Smooth muscle cell (in vitro differentiated cells): Measurements from ENCODE around the gene IMMP2L. TPM values are rescaled to one million over a fixed set of nuclear protein-coding genes. Genes with fewer than 3 reads are reported as not detected.

Source experiments
- DNase-seq: peaks from one replicate; lab custom pipeline; 2025; ENCODE audit not compliant: unreplicated experiment; lab: John Stamatoyannopoulos, UW
- H2AFZ ChIP-seq: fragments of 200-600 bp; sonication (generic); 2 replicates; pipeline ENCODE4 v1.6.0; 2016; ENCODE audit warnings: antibody characterized with exemption, low read depth, mild to moderate bottlenecking
- H3F3A ChIP-seq: fragments of 200-600 bp; sonication (generic); 2 replicates; pipeline ENCODE4 v1.6.0; 2017; ENCODE audit warnings: antibody characterized with exemption, low read depth
- H3K27ac ChIP-seq: fragments of 200-600 bp; sonication (generic); 2 replicates; pipeline ENCODE4 v1.5.1; 2016; ENCODE audit warnings: low read depth, mild to moderate bottlenecking
- H3K27me3 ChIP-seq: fragments of 200-600 bp; sonication (generic); 2 replicates; pipeline ENCODE4 v1.6.1; 2016; ENCODE audit warnings: low read depth, mild to moderate bottlenecking
- H3K36me3 ChIP-seq: fragments of 200-600 bp; sonication (generic); 2 replicates; pipeline ENCODE4 v1.5.1; 2016; ENCODE audit warnings: low read depth
- H3K4me1 ChIP-seq: fragments of 200-600 bp; sonication (generic); 2 replicates; pipeline ENCODE4 v1.5.1; 2016; ENCODE audit warnings: low read depth
- H3K4me2 ChIP-seq: fragments of 200-600 bp; sonication (generic); 2 replicates; pipeline ENCODE4 v1.6.0; 2016; ENCODE audit warnings: mild to moderate bottlenecking
- H3K4me3 ChIP-seq: fragments of 200-600 bp; sonication (generic); 2 replicates; pipeline ENCODE4 v1.5.1; 2016; ENCODE audit warnings: mild to moderate bottlenecking
- H3K79me2 ChIP-seq: fragments of 200-600 bp; sonication (generic); 2 replicates; pipeline ENCODE4 v1.6.0; 2016; ENCODE audit warnings: low read depth, mild to moderate bottlenecking
- H3K9ac ChIP-seq: fragments of 200-600 bp; sonication (generic); 2 replicates; pipeline ENCODE4 v1.6.0; 2016; ENCODE audit warnings: low read depth
- H3K9me3 ChIP-seq: fragments of 200-600 bp; sonication (generic); replicated peaks from 2 replicates; pipeline ENCODE4 v1.5.1; 2016; ENCODE audit warnings: low read depth
- H4K20me1 ChIP-seq: fragments of 200-600 bp; sonication (generic); 2 replicates; pipeline ENCODE4 v1.6.0; 2016; ENCODE audit warnings: low read depth
- WGBS: methylation state at CpG from one replicate; pipeline ENCODE4 v1.1.7; 2016; ENCODE audit warnings: low lambda C conversion rate; 5-methylcytosine and 5-hydroxymethylcytosine counted together
- polyA plus RNA-seq: library from polyadenylated mRNA; unstranded; fragments of >200 nt; fragmentation: Nextera tagmentation; extraction: Ambion mirVana; gene quantifications from 2 replicates; pipeline ENCODE4 v1.2.1, GENCODE V29; 2016
- total RNA-seq: library from RNA; depleted of rRNA; stranded (reverse); fragments of >200 nt; gene quantifications from 2 replicates; pipeline ENCODE4 v1.2.3, GENCODE V29; 2014
- TF ChIP-seq, protein P1 (sequence below): fragments of 200-600 bp; sonication (generic); IDR thresholded peaks from 2 replicates; pipeline ENCODE4 v1.5.1; 2017; ENCODE audit warnings: borderline replicate concordance, mild to moderate bottlenecking, antibody characterized with exemption; ENCODE audit not compliant: insufficient read depth, poor library complexity, severe bottlenecking

IMMP2L gene
- total and polyA plus RNA-seq, 2 experiments from 2014 or later, result 10.9 to 11.1 TPM

DNA sequence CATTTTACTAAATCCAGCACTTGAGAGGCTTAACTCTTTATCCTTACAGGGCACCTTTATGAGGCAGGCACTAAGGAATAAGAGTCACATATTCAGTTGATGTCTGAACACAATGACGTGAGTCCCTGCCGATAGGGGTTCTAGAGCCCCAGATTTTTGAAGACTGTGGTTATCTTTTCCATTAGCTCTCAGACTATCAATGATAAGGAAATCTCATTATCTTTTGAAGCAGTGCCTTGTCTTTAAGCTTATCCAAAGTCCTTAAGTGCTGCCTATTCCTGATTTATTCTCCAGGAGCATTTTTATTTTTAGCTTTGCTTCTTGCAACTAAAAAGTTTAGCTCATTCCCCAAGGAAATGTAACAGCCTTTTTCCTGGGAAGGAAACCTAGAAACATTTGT lies 915.5 kb downstream of the IMMP2L start:
- Histone ChIP-seq H2AFZ (peak overlapping the region; percentile 19), H3K4me2 (no peak overlapping the region), H3F3A (no peaks in the 10 kb centered on the region), H3K27ac (no peak overlapping the region), H3K4me1 (peaks cover 7% of the 10 kb centered on the region), H3K36me3 (no peaks in the 10 kb centered on the region), H3K27me3 (no peaks in the 10 kb centered on the region), H3K9me3 (no peaks in the 10 kb centered on the region), H4K20me1 (no peaks in the 10 kb centered on the region), H3K9ac (no peak overlapping the region), H3K4me3 (no peak overlapping the region), H3K79me2 (no peaks in the 10 kb centered on the region)
- WGBS, result 28% methylated on average over 2 of the region's 2 CpGs
- no peak for DNase-seq
- TF ChIP-seq, protein P1, sequence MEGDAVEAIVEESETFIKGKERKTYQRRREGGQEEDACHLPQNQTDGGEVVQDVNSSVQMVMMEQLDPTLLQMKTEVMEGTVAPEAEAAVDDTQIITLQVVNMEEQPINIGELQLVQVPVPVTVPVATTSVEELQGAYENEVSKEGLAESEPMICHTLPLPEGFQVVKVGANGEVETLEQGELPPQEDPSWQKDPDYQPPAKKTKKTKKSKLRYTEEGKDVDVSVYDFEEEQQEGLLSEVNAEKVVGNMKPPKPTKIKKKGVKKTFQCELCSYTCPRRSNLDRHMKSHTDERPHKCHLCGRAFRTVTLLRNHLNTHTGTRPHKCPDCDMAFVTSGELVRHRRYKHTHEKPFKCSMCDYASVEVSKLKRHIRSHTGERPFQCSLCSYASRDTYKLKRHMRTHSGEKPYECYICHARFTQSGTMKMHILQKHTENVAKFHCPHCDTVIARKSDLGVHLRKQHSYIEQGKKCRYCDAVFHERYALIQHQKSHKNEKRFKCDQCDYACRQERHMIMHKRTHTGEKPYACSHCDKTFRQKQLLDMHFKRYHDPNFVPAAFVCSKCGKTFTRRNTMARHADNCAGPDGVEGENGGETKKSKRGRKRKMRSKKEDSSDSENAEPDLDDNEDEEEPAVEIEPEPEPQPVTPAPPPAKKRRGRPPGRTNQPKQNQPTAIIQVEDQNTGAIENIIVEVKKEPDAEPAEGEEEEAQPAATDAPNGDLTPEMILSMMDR, result no peak

- H3K4me2 ChIP-seq, result no peak overlapping the region
- no peaks in the 10 kb centered on the region for H4K20me1 ChIP-seq
- 57% methylated on average over 2 of the region's 2 CpGs for WGBS
- H3K79me2 ChIP-seq, result no peaks in the 10 kb centered on the region
- H3K36me3 ChIP-seq, result no peaks in the 10 kb centered on the region
- no peak for DNase-seq
- no peak overlapping the region for H3K27ac ChIP-seq
- H3K27me3 ChIP-seq, result no peaks in the 10 kb centered on the region
- H2AFZ ChIP-seq, result no peak overlapping the region
- H3K4me3 ChIP-seq, result no peak overlapping the region
- no peaks in the 10 kb centered on the region for H3F3A ChIP-seq
- no peak overlapping the region for H3K9ac ChIP-seq
- no peaks in the 10 kb centered on the region for H3K9me3 ChIP-seq
- H3K4me1 ChIP-seq, result peaks cover 7% of the 10 kb centered on the region
- TF ChIP-seq, protein P1, result no peak
Measured at GRCh38 chr7:110645616-110646015, 916.7 kb downstream of the IMMP2L start.

DNA sequence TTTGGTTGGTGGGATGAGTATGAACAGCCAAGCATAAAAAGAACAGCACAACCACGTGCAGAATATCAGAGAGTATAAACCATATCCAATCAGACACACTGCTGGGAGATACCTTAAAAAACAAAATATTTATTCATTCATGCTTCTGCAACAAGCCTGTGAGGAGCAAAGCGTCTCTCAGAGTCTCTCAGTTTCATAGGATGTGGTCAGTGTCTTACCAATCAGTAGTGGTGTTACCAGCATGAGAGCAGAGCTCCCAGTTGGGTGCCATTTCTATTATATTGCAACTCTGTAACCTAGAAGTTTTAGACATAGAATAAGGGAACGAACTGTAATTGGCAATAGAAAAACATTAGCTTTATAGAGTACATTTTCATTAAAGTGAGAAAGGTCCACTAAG lies 917.2 kb downstream of the IMMP2L start:
- Histone ChIP-seq H3K4me3 (no peak overlapping the region), H3K9ac (no peak overlapping the region), H3K79me2 (no peaks in the 10 kb centered on the region), H3K4me1 (peaks cover 3% of the 10 kb centered on the region), H2AFZ (no peak overlapping the region), H3K9me3 (no peaks in the 10 kb centered on the region), H3K27me3 (no peaks in the 10 kb centered on the region), H3K36me3 (no peaks in the 10 kb centered on the region), H4K20me1 (no peaks in the 10 kb centered on the region), H3F3A (no peaks in the 10 kb centered on the region), H3K27ac (no peak overlapping the region), H3K4me2 (no peak overlapping the region)
- no peak for DNase-seq
- 86% methylated on average over 3 of the region's 3 CpGs for WGBS
- TF ChIP-seq, protein P1, result no peak

- H3K27me3 ChIP-seq, result no peaks in the 10 kb centered on the region
- TF ChIP-seq, protein P1, result no peak
- H3K4me3 ChIP-seq, result no peak overlapping the region
- WGBS, result 86% methylated on average over 5 of the region's 5 CpGs
- H3F3A ChIP-seq, result no peaks in the 10 kb centered on the region
- no peak overlapping the region for H3K27ac ChIP-seq
- no peak for DNase-seq
- no peaks in the 10 kb centered on the region for H3K36me3 ChIP-seq
- peaks cover 3% of the 10 kb centered on the region for H3K4me1 ChIP-seq
- no peak overlapping the region for H3K4me2 ChIP-seq
- no peaks in the 10 kb centered on the region for H3K9me3 ChIP-seq
- H4K20me1 ChIP-seq, result no peaks in the 10 kb centered on the region
- H3K79me2 ChIP-seq, result no peaks in the 10 kb centered on the region
- H2AFZ ChIP-seq, result no peak overlapping the region
- no peak overlapping the region for H3K9ac ChIP-seq
Measured at GRCh38 chr7:110637252-110637651, 925.0 kb downstream of the IMMP2L start.
